OCI-M2 (cell line): Measurements from ENCODE around the gene RBP3.

Experiments used
- DNase-seq: peaks from one replicate; lab custom pipeline; 2025; ENCODE audit not compliant: unreplicated experiment; lab: John Stamatoyannopoulos, UW

The RBP3 gene

GRCh38 chr10:47317251-47317650, 30.9 kb upstream of the RBP3 start:
- DNase-seq: no peak

GRCh38 chr10:47318706-47319105, 29.5 kb upstream of the RBP3 start:
- no peak for DNase-seq

GRCh38 chr10:47319784-47320183, 28.4 kb upstream of the RBP3 start:
- DNase-seq: no peak

GRCh38 chr10:47320812-47321211, 27.4 kb upstream of the RBP3 start:
- DNase-seq: no peak

- DNase-seq: no peak
These were observed 26.5 kb upstream of the RBP3 start for GRCh38 chr10:47321521-47322195.

- DNase-seq: no peak
These were observed 25.7 kb upstream of the RBP3 start, which contains the start of gene GDF2 for GRCh38 chr10:47322300-47323061. Gene GDF2 (plus strand): TSS chr10:47322454. CDS start chr10:47322669, 215 bp downstream.

- no peak for DNase-seq
These were observed 25.1 kb upstream of the RBP3 start for GRCh38 chr10:47323087-47323486.

- no peak for DNase-seq
These were observed 24.4 kb upstream of the RBP3 start for GRCh38 chr10:47323636-47324296.

GRCh38 chr10:47325303-47326291, 22.6 kb upstream of the RBP3 start:
- no peak for DNase-seq

- no peak for DNase-seq
These were observed 21.7 kb upstream of the RBP3 start for GRCh38 chr10:47326306-47326926.

- no peak for DNase-seq
These were observed 21.2 kb upstream of the RBP3 start for GRCh38 chr10:47326927-47327330.

GRCh38 chr10:47329855-47330254, 18.3 kb upstream of the RBP3 start:
- DNase-seq: no peak

GRCh38 chr10:47330366-47330765, 17.8 kb upstream of the RBP3 start:
- DNase-seq: no peak

GRCh38 chr10:47330804-47331203, 17.4 kb upstream of the RBP3 start:
- no peak for DNase-seq

GRCh38 chr10:47331491-47331890, 16.7 kb upstream of the RBP3 start:
- no peak for DNase-seq

- no peak for DNase-seq
These were observed 16.2 kb upstream of the RBP3 start for GRCh38 chr10:47331954-47332353.

- DNase-seq: no peak
These were observed 15.8 kb upstream of the RBP3 start for GRCh38 chr10:47332371-47332770.

GRCh38 chr10:47332946-47333345, 15.2 kb upstream of the RBP3 start:
- no peak for DNase-seq

- DNase-seq: no peak
These were observed 14.6 kb upstream of the RBP3 start for GRCh38 chr10:47333532-47333931.
